ENCODE data around the gene CDC42BPG.

The CDC42BPG gene

DNA sequence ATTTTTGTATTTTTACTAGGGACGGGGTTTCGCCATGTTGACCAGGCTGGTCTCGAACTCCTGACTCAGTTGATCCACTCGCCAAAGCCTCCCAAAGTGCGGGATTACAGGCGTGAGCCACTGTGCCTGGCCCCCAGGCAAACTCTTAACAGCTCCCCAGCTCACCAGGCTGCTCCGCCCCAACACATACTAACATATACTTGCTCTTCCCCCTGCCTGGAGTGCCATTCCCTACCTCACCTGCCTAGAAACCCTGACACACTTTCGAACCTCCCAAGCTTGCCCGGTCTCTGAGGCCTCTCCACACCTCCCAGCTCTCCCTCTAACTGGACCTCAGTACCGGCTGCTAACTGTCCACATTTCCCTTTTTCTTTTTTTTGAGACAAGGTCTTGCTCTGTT, 49.9 kb downstream of the CDC42BPG start:
- no peak overlapping the region for H4K8ac ChIP-seq (ENCODE audit: low read depth, low read length)
- H2BK15ac ChIP-seq (replicated peaks; ENCODE audit: low read depth): no peak overlapping the region
- H3K4me3 ChIP-seq (ENCODE audit: low read length): no peak overlapping the region
- no peaks in the 10 kb centered on the region for H3K36me3 ChIP-seq (ENCODE audit: control insufficient read depth, insufficient read depth, low read length)
- H4K5ac ChIP-seq (ENCODE audit: low read length): no peak overlapping the region
- H3K23ac ChIP-seq (ENCODE audit: low read length): no peak overlapping the region
- no peak overlapping the region for H2BK5ac ChIP-seq (ENCODE audit: low read length)
- no peak overlapping the region for H3K56ac ChIP-seq (ENCODE audit: low read length)
- no peak overlapping the region for H3K9ac ChIP-seq (ENCODE audit: low read length)
- no peak overlapping the region for H3K18ac ChIP-seq (ENCODE audit: low read length)
- H3K79me2 ChIP-seq (ENCODE audit: control insufficient read depth, insufficient read depth, low read length): no peaks in the 10 kb centered on the region
- no peak overlapping the region for H3K4ac ChIP-seq (ENCODE audit: low read depth, low read length)
- no peak overlapping the region for H3K27ac ChIP-seq (ENCODE audit: low read depth, low read length)
- H3K27me3 ChIP-seq (ENCODE audit: insufficient read depth, low read length, poor library complexity): no peaks in the 10 kb centered on the region
- no peak overlapping the region for H3K4me2 ChIP-seq (ENCODE audit: low read length)
- no peak for DNase-seq
- no peak overlapping the region for H2BK120ac ChIP-seq (ENCODE audit: low read depth, low read length)
- no peak overlapping the region for H2AK5ac ChIP-seq (ENCODE audit: low read length)
- no peaks in the 10 kb centered on the region for H3K79me1 ChIP-seq (ENCODE audit: low read length)
- H3K4me1 ChIP-seq (ENCODE audit: control insufficient read depth, low read depth, low read length): no peaks in the 10 kb centered on the region
- WGBS (ENCODE audit: extremely low coverage, insufficient coverage, low lambda C conversion rate): no CpG with 5 or more reads among the region's 10 CpGs

DNA sequence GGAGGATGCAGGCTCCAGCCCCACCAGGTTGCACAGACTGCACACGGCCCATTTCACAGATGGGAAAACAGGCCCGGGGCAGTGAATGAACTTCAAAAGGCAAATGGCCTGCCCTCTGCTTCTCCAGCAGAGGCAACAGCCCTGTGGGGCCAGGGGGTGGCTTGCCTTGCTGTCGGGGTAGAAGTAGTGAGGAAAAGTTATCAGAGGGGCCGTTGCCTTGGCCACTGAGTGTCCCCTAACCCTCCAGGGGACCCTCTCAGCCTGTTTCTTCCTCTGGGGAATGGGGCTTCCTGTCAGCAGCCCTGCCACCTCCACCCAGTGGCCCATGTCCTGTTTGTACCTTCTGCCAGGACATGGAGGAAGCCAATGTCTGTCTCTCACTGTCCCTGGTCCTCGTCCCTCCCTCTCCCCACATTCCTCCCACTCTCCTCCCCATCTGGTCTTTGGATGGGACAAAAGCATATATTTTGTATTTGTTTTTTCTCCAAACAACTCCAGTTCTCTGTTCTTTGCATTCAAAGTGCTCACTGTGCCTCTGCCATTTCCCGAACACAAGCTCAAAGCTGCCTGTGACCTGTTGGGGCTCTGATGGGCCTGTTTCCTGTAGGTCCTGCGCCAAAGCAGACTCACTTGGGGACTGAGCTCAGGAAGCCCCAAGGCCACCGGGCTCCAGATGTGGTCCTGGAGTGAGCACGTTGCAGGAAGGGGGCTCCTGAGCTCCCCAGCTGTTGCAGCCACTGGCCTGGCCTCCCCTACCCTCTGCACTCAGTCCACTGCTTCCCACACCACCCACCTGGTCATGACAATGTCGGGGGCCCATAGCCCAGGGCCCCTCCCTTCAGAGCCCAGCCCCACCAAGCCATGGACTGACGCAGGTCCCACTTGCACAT, 50.9 kb downstream of the CDC42BPG start:
- Histone ChIP-seq H3K4ac (ENCODE audit: low read depth, low read length) (no peak overlapping the region), H3K9ac (ENCODE audit: low read length) (no peak overlapping the region), H3K4me1 (ENCODE audit: control insufficient read depth, low read depth, low read length) (no peaks in the 10 kb centered on the region), H3K27me3 (ENCODE audit: insufficient read depth, low read length, poor library complexity) (no peaks in the 10 kb centered on the region), H2BK120ac (ENCODE audit: low read depth, low read length) (no peak overlapping the region), H2AK5ac (ENCODE audit: low read length) (no peak overlapping the region), H4K5ac (ENCODE audit: low read length) (no peak overlapping the region), H3K23ac (ENCODE audit: low read length) (no peak overlapping the region), H4K8ac (ENCODE audit: low read depth, low read length) (no peak overlapping the region), H3K56ac (ENCODE audit: low read length) (no peak overlapping the region), H2BK15ac (replicated peaks; ENCODE audit: low read depth) (no peak overlapping the region), H3K36me3 (ENCODE audit: control insufficient read depth, insufficient read depth, low read length) (no peaks in the 10 kb centered on the region), H3K79me1 (ENCODE audit: low read length) (no peaks in the 10 kb centered on the region), H3K4me2 (ENCODE audit: low read length) (no peak overlapping the region), H3K18ac (ENCODE audit: low read length) (no peak overlapping the region), H3K4me3 (ENCODE audit: low read length) (no peak overlapping the region), H2BK5ac (ENCODE audit: low read length) (no peak overlapping the region), H3K79me2 (ENCODE audit: control insufficient read depth, insufficient read depth, low read length) (no peaks in the 10 kb centered on the region), H3K27ac (ENCODE audit: low read depth, low read length) (no peak overlapping the region)
- no peak for DNase-seq
- no CpG with 5 or more reads among the region's 11 CpGs for whole genome bisulfite sequencing (ENCODE audit: extremely low coverage, insufficient coverage, low lambda C conversion rate)

DNA sequence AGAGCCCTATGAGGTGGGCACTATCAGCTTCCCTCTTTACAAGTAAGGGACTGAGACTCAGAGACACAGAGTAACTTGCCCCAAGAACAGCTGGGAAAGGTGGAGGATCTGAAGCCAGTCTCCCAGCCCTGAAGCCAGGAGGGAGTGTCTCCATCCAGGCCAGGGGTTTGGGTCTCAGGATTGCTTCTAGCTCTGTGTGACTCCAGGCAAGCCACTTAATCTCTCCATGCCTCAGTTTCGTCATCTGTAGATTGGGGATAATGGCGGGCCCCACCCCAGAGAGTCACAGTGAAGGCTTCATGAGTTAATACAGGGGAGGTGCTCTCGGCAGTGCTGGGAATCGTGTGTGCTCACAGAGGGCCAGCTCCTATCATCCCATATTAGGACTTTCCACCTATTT, 52.0 kb downstream of the CDC42BPG start:
- Histone ChIP-seq H3K36me3 (ENCODE audit: control insufficient read depth, insufficient read depth, low read length) (no peaks in the 10 kb centered on the region), H3K4me3 (ENCODE audit: low read length) (no peak overlapping the region), H2BK5ac (ENCODE audit: low read length) (no peak overlapping the region), H3K79me2 (ENCODE audit: control insufficient read depth, insufficient read depth, low read length) (no peaks in the 10 kb centered on the region), H3K23ac (ENCODE audit: low read length) (no peak overlapping the region), H3K4ac (ENCODE audit: low read depth, low read length) (no peak overlapping the region), H2BK15ac (replicated peaks; ENCODE audit: low read depth) (no peak overlapping the region), H3K27ac (ENCODE audit: low read depth, low read length) (no peak overlapping the region), H3K27me3 (ENCODE audit: insufficient read depth, low read length, poor library complexity) (no peaks in the 10 kb centered on the region), H4K5ac (ENCODE audit: low read length) (no peak overlapping the region), H2AK5ac (ENCODE audit: low read length) (no peak overlapping the region), H3K56ac (ENCODE audit: low read length) (no peak overlapping the region), H3K18ac (ENCODE audit: low read length) (no peak overlapping the region), H3K4me1 (ENCODE audit: control insufficient read depth, low read depth, low read length) (no peaks in the 10 kb centered on the region), H4K8ac (ENCODE audit: low read depth, low read length) (no peak overlapping the region), H2BK120ac (ENCODE audit: low read depth, low read length) (no peak overlapping the region), H3K9ac (ENCODE audit: low read length) (no peak overlapping the region), H3K79me1 (ENCODE audit: low read length) (no peaks in the 10 kb centered on the region), H3K4me2 (ENCODE audit: low read length) (no peak overlapping the region)
- no CpG with 5 or more reads among the region's 4 CpGs for WGBS (ENCODE audit: extremely low coverage, insufficient coverage, low lambda C conversion rate)
- DNase-seq: no peak

- H2BK120ac ChIP-seq (ENCODE audit: low read depth, low read length): no peak overlapping the region
- no peaks in the 10 kb centered on the region for H3K36me3 ChIP-seq (ENCODE audit: control insufficient read depth, insufficient read depth, low read length)
- no peak overlapping the region for H3K4me3 ChIP-seq (ENCODE audit: low read length)
- H2BK5ac ChIP-seq (ENCODE audit: low read length): no peak overlapping the region
- H4K5ac ChIP-seq (ENCODE audit: low read length): no peak overlapping the region
- no peak overlapping the region for H2BK15ac ChIP-seq (replicated peaks; ENCODE audit: low read depth)
- H3K79me1 ChIP-seq (ENCODE audit: low read length): no peaks in the 10 kb centered on the region
- no peaks in the 10 kb centered on the region for H3K27me3 ChIP-seq (ENCODE audit: insufficient read depth, low read length, poor library complexity)
- H3K4me1 ChIP-seq (ENCODE audit: control insufficient read depth, low read depth, low read length): no peaks in the 10 kb centered on the region
- no peak overlapping the region for H3K9ac ChIP-seq (ENCODE audit: low read length)
- no CpG with 5 or more reads among the region's 14 CpGs for WGBS (ENCODE audit: extremely low coverage, insufficient coverage, low lambda C conversion rate)
- DNase-seq: no peak
- no peak overlapping the region for H3K23ac ChIP-seq (ENCODE audit: low read length)
- no peak overlapping the region for H3K4ac ChIP-seq (ENCODE audit: low read depth, low read length)
- H4K8ac ChIP-seq (ENCODE audit: low read depth, low read length): no peak overlapping the region
- H3K56ac ChIP-seq (ENCODE audit: low read length): no peak overlapping the region
- H3K4me2 ChIP-seq (ENCODE audit: low read length): no peak overlapping the region
- no peaks in the 10 kb centered on the region for H3K79me2 ChIP-seq (ENCODE audit: control insufficient read depth, insufficient read depth, low read length)
- H3K27ac ChIP-seq (ENCODE audit: low read depth, low read length): no peak overlapping the region
- no peak overlapping the region for H3K18ac ChIP-seq (ENCODE audit: low read length)
- no peak overlapping the region for H2AK5ac ChIP-seq (ENCODE audit: low read length)
These were observed 52.6 kb downstream of the CDC42BPG start for GRCh38 chr11:64791781-64792291.

GRCh38 chr11:64790205-64791095, 54.0 kb downstream of the CDC42BPG start:
- Histone ChIP-seq H3K56ac (ENCODE audit: low read length) (no peak overlapping the region), H3K36me3 (ENCODE audit: control insufficient read depth, insufficient read depth, low read length) (no peaks in the 10 kb centered on the region), H3K9ac (ENCODE audit: low read length) (no peak overlapping the region), H3K23ac (ENCODE audit: low read length) (no peak overlapping the region), H3K79me2 (ENCODE audit: control insufficient read depth, insufficient read depth, low read length) (no peaks in the 10 kb centered on the region), H4K8ac (ENCODE audit: low read depth, low read length) (no peak overlapping the region), H2BK120ac (ENCODE audit: low read depth, low read length) (no peak overlapping the region), H3K4me3 (ENCODE audit: low read length) (no peak overlapping the region), H3K18ac (ENCODE audit: low read length) (no peak overlapping the region), H3K4ac (ENCODE audit: low read depth, low read length) (no peak overlapping the region), H3K4me1 (ENCODE audit: control insufficient read depth, low read depth, low read length) (no peaks in the 10 kb centered on the region), H3K79me1 (ENCODE audit: low read length) (no peaks in the 10 kb centered on the region), H2AK5ac (ENCODE audit: low read length) (no peak overlapping the region), H3K27ac (ENCODE audit: low read depth, low read length) (no peak overlapping the region), H2BK5ac (ENCODE audit: low read length) (no peak overlapping the region), H3K27me3 (ENCODE audit: insufficient read depth, low read length, poor library complexity) (no peaks in the 10 kb centered on the region), H4K5ac (ENCODE audit: low read length) (no peak overlapping the region), H3K4me2 (ENCODE audit: low read length) (no peak overlapping the region), H2BK15ac (replicated peaks; ENCODE audit: low read depth) (no peak overlapping the region)
- DNase-seq: no peak
- no CpG with 5 or more reads among the region's 25 CpGs for WGBS (ENCODE audit: extremely low coverage, insufficient coverage, low lambda C conversion rate)
